Lower leg skin (tissue), 4 donors: ENCODE measurements around the gene PEX11B. TPM values are rescaled to one million over a fixed set of nuclear protein-coding genes. Genes with fewer than 3 reads are reported as not detected.
A peak's percentile ranks its signal among the peaks of the same experiment; 100 is the strongest.

Experiments
- DNase-seq, 2 donors: peaks; one replicate each; pipeline ENCODE4 v3.0.0-alpha.2; 2019; ENCODE audit warnings: low spot score in 2 of 2
- H3K4me3 ChIP-seq: fragments of 200-600 bp; sonication (generic); 2 replicates; pipeline ENCODE4 v1.5.1; 2017; ENCODE audit warnings: mild to moderate bottlenecking, low read depth; ENCODE audit not compliant: poor library complexity, severe bottlenecking
- CTCF ChIP-seq, 3 donors: fragments of 450-650 bp; IDR thresholded peaks; one replicate each; pipeline ENCODE4 v1.5.1; 2016; ENCODE audit warnings: antibody characterized with exemption in 3 of 3, mild to moderate bottlenecking in 3 of 3, moderate library complexity in 2 of 3
- POLR2A ChIP-seq, 2 donors: fragments of 450-650 bp; IDR thresholded peaks; one replicate each; pipeline ENCODE4 v1.6.1; 2016 to 2017; ENCODE audit warnings: antibody characterized with exemption in 2 of 2, mild to moderate bottlenecking in 1 of 2, moderate library complexity in 1 of 2
- WGBS, 2 donors: methylation state at CpG; one replicate each; pipeline ENCODE4 v1.1.5; 2018; 5-methylcytosine and 5-hydroxymethylcytosine counted together
- intact Hi-C: fragments of 100-400 bp; cut with DNase I; formaldehyde crosslinking; loops from one replicate; pipeline ENCODE4 v1.15.0; 2023; ENCODE audit warnings: low total_unique reads
- total RNA-seq, 4 donors: library from RNA; depleted of rRNA; stranded (reverse); fragments of >200 nt; gene quantifications; one replicate each; pipeline ENCODE4 v1.1.0, GENCODE V29; 2016

PEX11B gene
- 10 to 100 TPM; 27.0 to 47.1 (median 30.2) TPM for total RNA-seq

- peak within 1 kb of the TSS; percentile 52 for H3K4me3 ChIP-seq
- intact Hi-C loops, result loop anchor here (10.0 kb wide), 1 partner anchor 96 kb away; no protein-coding TSS in a partner anchor
- TF ChIP-seq CTCF (IDR thresholded peaks at IDR 0.05), result no peak
- peak in 1 of 2 donors; percentile 34 for TF ChIP-seq POLR2A (IDR thresholded peaks at IDR 0.05)
- peak; percentile 90 to 98 for DNase-seq
- WGBS, 2 donors, result 0 to 1% methylated on average over 51 of the region's 51 CpGs
Measured at GRCh38 chr1:145918144-145918991, at the start of gene PEX11B. Gene PEX11B (minus strand): TSS chr1:145918717. CDS start chr1:145918688, 29 bp downstream.

- H3K4me3 ChIP-seq, result no peak overlapping the region
- intact Hi-C loops, result no loop called here
- WGBS, 2 donors, result 93 to 98% methylated on average over 2 of the region's 2 CpGs
- no peak for DNase-seq
- TF ChIP-seq POLR2A (IDR thresholded peaks at IDR 0.05), result no peak
- no peak for TF ChIP-seq CTCF (IDR thresholded peaks at IDR 0.05)
Measured at GRCh38 chr1:145967288-145967687, 48.8 kb upstream of the PEX11B start.

GRCh38 chr1:145965119-145965744, 46.7 kb upstream of the PEX11B start:
- H3K4me3 ChIP-seq, result peak overlapping the region; percentile 42
- TF ChIP-seq CTCF (IDR thresholded peaks at IDR 0.05), result no peak
- no peak for TF ChIP-seq POLR2A (IDR thresholded peaks at IDR 0.05)
- intact Hi-C loops, result no loop called here
- WGBS, 2 donors, result 1% methylated on average over 5 of the region's 5 CpGs
- DNase-seq, result no peak

GRCh38 chr1:145964328-145965118, 46.0 kb upstream of the PEX11B start, which contains the start of the genes ANKRD34A and POLR3GL:
Gene ANKRD34A (minus strand): TSS chr1:145964575. CDS start chr1:145961759, 2,816 bp downstream.
Gene POLR3GL (plus strand): TSS chr1:145964690. CDS start chr1:145974866, 10,176 bp downstream.
- H3K4me3 ChIP-seq, result peak within 1 kb of the TSS; percentile 42
- 1% methylated on average over 37 of the region's 37 CpGs for WGBS, 2 donors
- TF ChIP-seq CTCF (IDR thresholded peaks at IDR 0.05), result no peak
- peak in 1 of 2 donors; percentile 73 for TF ChIP-seq POLR2A (IDR thresholded peaks at IDR 0.05)
- peak; percentile 97 to 99 for DNase-seq
- intact Hi-C loops, result no loop called here

- WGBS, 2 donors, result 24 to 26% methylated on average over 5 of the region's 5 CpGs
- no peak overlapping the region for H3K4me3 ChIP-seq
- no peak for TF ChIP-seq CTCF (IDR thresholded peaks at IDR 0.05)
- TF ChIP-seq POLR2A (IDR thresholded peaks at IDR 0.05), result no peak
- intact Hi-C loops, result no loop called here
- DNase-seq, result peak in 1 of 2 donors; percentile 63
Measured at GRCh38 chr1:145963265-145964019, 44.9 kb upstream of the PEX11B start.
